Liver (tissue), 9 donors: ENCODE results near the gene VPS26A. TPM values are rescaled to one million over a fixed set of nuclear protein-coding genes. Genes with fewer than 3 reads are reported as not detected.

Experiments
- DNase-seq: peaks from one replicate; pipeline ENCODE4 v3.0.0-alpha.2; 2017; ENCODE audit warnings: low spot score
- H3K27ac ChIP-seq, 2 donors: one replicate each; pipeline ENCODE4 v1.7.0; 2013; ENCODE audit warnings: inconsistent platforms in 2 of 2, low read length in 2 of 2, control low read depth in 1 of 2, low read depth in 1 of 2, mild to moderate bottlenecking in 1 of 2
- H3K27me3 ChIP-seq, 4 donors: one replicate each; pipeline versions ENCODE4 v1.6.1 to v1.7.0; 2013; ENCODE audit warnings: low read length in 3 of 4, inconsistent platforms in 1 of 4, mild to moderate bottlenecking in 1 of 4, moderate library complexity in 1 of 4; ENCODE audit not compliant: control insufficient read depth in 4 of 4, insufficient read depth in 4 of 4
- H3K36me3 ChIP-seq, 4 donors: one replicate each; pipeline versions ENCODE4 v1.6.1 to v1.7.0; 2013; ENCODE audit warnings: low read length in 3 of 4, mild to moderate bottlenecking in 3 of 4, low read depth in 1 of 4, moderate library complexity in 1 of 4; ENCODE audit not compliant: control insufficient read depth in 4 of 4, insufficient read depth in 3 of 4
- H3K4me1 ChIP-seq, 4 donors: one replicate each; pipeline versions ENCODE4 v1.6.1 to v1.7.0; 2013; ENCODE audit warnings: low read length in 3 of 4, mild to moderate bottlenecking in 3 of 4, moderate library complexity in 1 of 4; ENCODE audit not compliant: control insufficient read depth in 4 of 4, insufficient read depth in 4 of 4
- H3K4me3 ChIP-seq, 3 donors: one replicate each; pipeline versions ENCODE4 v1.6.1 to v1.7.0; 2013; ENCODE audit warnings: low read length in 3 of 3, control low read depth in 1 of 3, low read depth in 1 of 3, mild to moderate bottlenecking in 1 of 3
- H3K9ac ChIP-seq, 2 donors: one replicate each; pipeline ENCODE4 v1.7.0; 2013; ENCODE audit warnings: low read length in 2 of 2, mild to moderate bottlenecking in 2 of 2, moderate library complexity in 2 of 2, control low read depth in 1 of 2, low read depth in 1 of 2
- H3K9me3 ChIP-seq, 4 donors: one replicate each; pipeline versions ENCODE4 v1.6.1 to v1.7.0; 2013; ENCODE audit warnings: low read length in 3 of 4; ENCODE audit not compliant: control insufficient read depth in 4 of 4
- ATF3 ChIP-seq: IDR thresholded peaks from 2 replicates; pipeline ENCODE4 v1.6.1; 2016; ENCODE audit warnings: antibody characterized with exemption
- CTCF ChIP-seq: fragments of 150-350 bp; IDR thresholded peaks from 2 replicates; pipeline ENCODE4 v1.5.1; 2017; ENCODE audit warnings: improper control_type of control experiment, low read depth, low read length; ENCODE audit not compliant: missing input control
- EGR1 ChIP-seq, 2 donors: IDR thresholded peaks; 2 replicates each; pipeline ENCODE4 v1.6.1; 2016 to 2018; ENCODE audit warnings: antibody characterized with exemption in 2 of 2, low read depth in 2 of 2
- FOXA1 ChIP-seq: IDR thresholded peaks from 2 replicates; pipeline ENCODE4 v1.6.1; 2016; ENCODE audit warnings: antibody characterized with exemption
- FOXA2 ChIP-seq: IDR thresholded peaks from 2 replicates; pipeline ENCODE4 v1.6.1; 2016; ENCODE audit warnings: antibody characterized with exemption
- GABPA ChIP-seq, 2 donors: IDR thresholded peaks in 1 of 2; conservative IDR thresholded peaks in 1 of 2; 2 replicates each; pipeline ENCODE4 v1.6.1; 2016; ENCODE audit warnings: antibody characterized with exemption in 2 of 2, mild to moderate bottlenecking in 1 of 2, moderate library complexity in 1 of 2
- HNF4A ChIP-seq, 2 donors: conservative IDR thresholded peaks; 2 replicates each; pipeline ENCODE4 v1.6.1; 2016; ENCODE audit warnings: antibody characterized with exemption in 2 of 2, mild to moderate bottlenecking in 2 of 2
- HNF4G ChIP-seq: IDR thresholded peaks from 2 replicates; pipeline ENCODE4 v1.6.1; 2016; ENCODE audit warnings: antibody characterized with exemption
- JUND ChIP-seq, 2 donors: IDR thresholded peaks; 2 replicates each; pipeline ENCODE4 v1.6.1; 2016; ENCODE audit warnings: antibody characterized with exemption in 2 of 2
- MAX ChIP-seq: IDR thresholded peaks from 2 replicates; pipeline ENCODE4 v1.6.1; 2016; ENCODE audit warnings: antibody characterized with exemption
- NR2F2 ChIP-seq: IDR thresholded peaks from 2 replicates; pipeline ENCODE4 v1.6.1; 2016; ENCODE audit warnings: antibody characterized with exemption
- RAD21 ChIP-seq, 2 donors: IDR thresholded peaks; 2 replicates each; pipeline ENCODE4 v1.6.1; 2016; ENCODE audit warnings: antibody characterized with exemption in 2 of 2, mild to moderate bottlenecking in 2 of 2
- REST ChIP-seq: IDR thresholded peaks from 2 replicates; pipeline ENCODE4 v1.6.1; 2016; ENCODE audit warnings: antibody characterized with exemption, mild to moderate bottlenecking
- RXRA ChIP-seq, 2 donors: IDR thresholded peaks; 2 replicates each; pipeline ENCODE4 v1.6.1; 2017 to 2018; ENCODE audit warnings: antibody characterized with exemption in 2 of 2, mild to moderate bottlenecking in 1 of 2
- SP1 ChIP-seq: IDR thresholded peaks from 2 replicates; pipeline ENCODE4 v1.6.1; 2018; ENCODE audit warnings: antibody characterized with exemption, mild to moderate bottlenecking
- TAF1 ChIP-seq: conservative IDR thresholded peaks from 2 replicates; pipeline ENCODE4 v1.6.1; 2016; ENCODE audit warnings: antibody characterized with exemption, mild to moderate bottlenecking
- YY1 ChIP-seq: IDR thresholded peaks from 2 replicates; pipeline ENCODE4 v1.6.1; 2016; ENCODE audit warnings: antibody characterized with exemption, mild to moderate bottlenecking
- ZBTB33 ChIP-seq: IDR thresholded peaks from 2 replicates; pipeline ENCODE4 v1.6.1; 2016; ENCODE audit warnings: antibody characterized with exemption
- whole genome bisulfite sequencing: extraction: QIAGEN DNeasy Blood & Tissue Kit; methylation state at CpG from one replicate; pipeline ENCODE4 v1.1.7; 2013; 5-methylcytosine and 5-hydroxymethylcytosine counted together
- polyA plus RNA-seq, 2 donors: library from polyadenylated mRNA; stranded (reverse) in 1 of 2; unstranded in 1 of 2; fragments of 200-250 nt in 1 of 2; fragments of >200 nt in 1 of 2; fragmentation: Nextera tagmentation in 1 of 2; extraction: Ambion mirVana in 1 of 2; gene quantifications; one replicate each; pipeline versions ENCODE4 v1.2.1 to v1.2.3, GENCODE V29; 2013 to 2015
- total RNA-seq, 2 donors: library from RNA; depleted of rRNA; stranded (reverse); fragments of >200 nt; gene quantifications; one replicate each; pipeline ENCODE4 v1.2.3, GENCODE V29; 2014
- donor health status: healthy.
- donor health status: healthy.
- donor health status: healthy.
- donor health status: healthy.
- donor health status: healthy.

Gene VPS26A
- total and polyA plus RNA-seq, 4 donors = 10.9 to 21.4 (median 14.5) TPM

GRCh38 chr10:69097729-69098128, 26.2 kb upstream of the VPS26A start:
- 82% methylated on average over 4 of the region's 4 CpGs for WGBS
- Histone ChIP-seq H3K27me3 (no peaks in the 10 kb centered on the region), H3K9me3 (no peaks in the 10 kb centered on the region), H3K27ac (no peak overlapping the region), H3K4me3 (no peak overlapping the region), H3K9ac (no peak overlapping the region), H3K4me1 (no peaks in the 10 kb centered on the region), H3K36me3 (peaks cover 0 to 3% (median under 1%) of the 10 kb centered on the region in 4 donors)
- TF ChIP-seq EGR1 (IDR thresholded peaks at IDR 0.05; ENCODE audit: low read depth in 2 of 2) (no peak), RAD21 (IDR thresholded peaks at IDR 0.05) (no peak), REST (no peak), ZBTB33 (no peak), NR2F2 (no peak), RXRA (IDR thresholded peaks at IDR 0.05) (no peak), YY1 (no peak), HNF4A (conservative IDR thresholded peaks at IDR 0.05) (no peak), SP1 (no peak), JUND (IDR thresholded peaks at IDR 0.05) (no peak), TAF1 (no peak), HNF4G (no peak), FOXA1 (no peak), MAX (no peak), FOXA2 (no peak), CTCF (no peak)
- DNase-seq = no peak

- Histone ChIP-seq H3K36me3 (peaks cover 0 to 4% (median 1%) of the 10 kb centered on the region in 4 donors), H3K4me1 (no peaks in the 10 kb centered on the region), H3K4me3 (no peak overlapping the region), H3K9ac (no peak overlapping the region), H3K27me3 (no peaks in the 10 kb centered on the region), H3K9me3 (no peaks in the 10 kb centered on the region), H3K27ac (no peak overlapping the region)
- WGBS = 45% methylated on average over 7 of the region's 7 CpGs
- no peak for DNase-seq
- TF ChIP-seq ATF3 (no peak), ZBTB33 (no peak), RXRA (IDR thresholded peaks at IDR 0.05) (no peak), SP1 (no peak), GABPA (IDR thresholded peaks at IDR 0.05 in 1 of 2, conservative IDR thresholded peaks at IDR 0.05 in 1 of 2) (no peak), FOXA2 (no peak), YY1 (no peak), TAF1 (no peak), REST (no peak)
These were observed 23.7 kb upstream of the VPS26A start for GRCh38 chr10:69100136-69100872.
